Liver (tissue), 3 donors: ENCODE data around the gene PIAS1.

Experiments
- ATF3 ChIP-seq: IDR thresholded peaks from 2 replicates; pipeline ENCODE4 v1.6.1; 2016; ENCODE audit warnings: antibody characterized with exemption
- CTCF ChIP-seq: fragments of 150-350 bp; IDR thresholded peaks from 2 replicates; pipeline ENCODE4 v1.5.1; 2017; ENCODE audit warnings: improper control_type of control experiment, low read depth, low read length; ENCODE audit not compliant: missing input control
- RAD21 ChIP-seq, 2 donors: IDR thresholded peaks; 2 replicates each; pipeline ENCODE4 v1.6.1; 2016; ENCODE audit warnings: antibody characterized with exemption in 2 of 2, mild to moderate bottlenecking in 2 of 2
- REST ChIP-seq: IDR thresholded peaks from 2 replicates; pipeline ENCODE4 v1.6.1; 2016; ENCODE audit warnings: antibody characterized with exemption, mild to moderate bottlenecking
- SP1 ChIP-seq: IDR thresholded peaks from 2 replicates; pipeline ENCODE4 v1.6.1; 2018; ENCODE audit warnings: antibody characterized with exemption, mild to moderate bottlenecking
- donor health status: healthy.
- donor health status: healthy.

GRCh38 chr15:68010361-68011153 is 43.6 kb upstream of the PIAS1 start:
- TF ChIP-seq CTCF (no peak), RAD21 (IDR thresholded peaks at IDR 0.05) (no peak), ATF3 (no peak), REST (no peak), SP1 (no peak)
